ENCODE results near the gene FADS6.

- no peak for TF ChIP-seq CTCF (IDR thresholded peaks at IDR 0.05)
- TF ChIP-seq POLR2AphosphoS5 (IDR thresholded peaks at IDR 0.05) = no peak
- TF ChIP-seq EP300 (IDR thresholded peaks at IDR 0.05) = no peak
- no peak for TF ChIP-seq POLR2A (IDR thresholded peaks at IDR 0.05)
Observed at GRCh38 chr17:74882517-74883240, 10.8 kb downstream of the FADS6 start.
